HS-5 (cell line): ENCODE measurements around the gene CNTN4.

ENCODE experiments used
- DNase-seq: peaks from one replicate; pipeline ENCODE4 v3.0.0-alpha.2; 2012; ENCODE audit warnings: low read depth

Gene CNTN4

DNA sequence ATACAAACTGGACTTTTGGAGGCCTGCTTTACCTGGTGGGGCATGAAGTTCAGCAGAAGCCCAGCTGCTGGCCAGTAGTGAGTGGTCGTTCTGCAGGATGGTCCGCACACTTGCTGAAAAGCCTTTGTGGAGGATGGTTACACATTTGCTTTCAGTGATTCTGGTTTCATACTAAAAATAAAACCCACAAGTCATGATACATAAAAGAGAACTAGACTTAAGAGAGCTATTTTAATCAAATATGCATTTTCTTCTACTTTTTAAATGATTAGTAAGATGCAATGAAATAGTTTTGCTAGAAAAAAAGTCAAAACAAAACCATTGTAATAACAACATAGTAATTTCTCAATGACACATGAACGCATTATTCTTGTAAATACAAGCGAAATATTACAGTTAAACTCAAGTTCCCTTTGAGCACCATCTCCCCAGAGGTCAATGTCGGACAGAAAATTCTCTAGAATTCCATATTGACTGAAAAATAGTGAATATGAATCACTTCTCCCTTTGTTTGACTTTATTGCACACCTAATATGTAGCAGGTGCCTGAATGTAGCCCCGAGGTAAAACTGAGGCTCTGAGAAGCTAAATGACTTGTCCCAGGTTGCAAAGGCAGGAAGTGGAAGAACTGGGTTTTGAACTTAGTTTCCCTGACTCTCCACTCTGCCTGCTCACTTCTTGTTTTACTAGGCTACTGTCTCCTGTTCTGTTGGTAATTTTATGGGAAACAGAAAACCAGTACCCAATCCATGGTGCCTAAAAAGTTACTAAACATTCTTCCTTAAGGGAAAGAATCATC lies 1003.2 kb downstream of the CNTN4 start:
- DNase-seq = no peak

DNA sequence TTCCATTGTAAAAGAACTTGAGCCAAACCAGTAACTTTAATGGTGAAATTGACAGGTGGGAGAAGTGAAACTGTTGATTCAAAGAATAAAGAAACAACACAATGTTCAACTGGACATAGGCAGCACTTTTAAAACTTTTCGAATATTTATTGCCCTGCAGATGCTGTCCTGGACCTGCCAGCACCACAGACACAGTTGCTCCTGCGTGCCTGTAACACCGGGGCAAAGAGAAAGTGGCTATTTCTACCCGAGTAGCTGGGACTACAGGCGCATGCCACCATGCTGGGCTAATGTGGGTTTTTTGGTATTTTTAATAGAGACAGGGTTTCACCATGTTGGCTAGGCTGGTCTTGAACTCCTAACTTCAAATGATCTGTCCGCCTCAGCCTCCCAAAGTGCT lies 1004.1 kb downstream of the CNTN4 start:
- DNase-seq = no peak

DNA sequence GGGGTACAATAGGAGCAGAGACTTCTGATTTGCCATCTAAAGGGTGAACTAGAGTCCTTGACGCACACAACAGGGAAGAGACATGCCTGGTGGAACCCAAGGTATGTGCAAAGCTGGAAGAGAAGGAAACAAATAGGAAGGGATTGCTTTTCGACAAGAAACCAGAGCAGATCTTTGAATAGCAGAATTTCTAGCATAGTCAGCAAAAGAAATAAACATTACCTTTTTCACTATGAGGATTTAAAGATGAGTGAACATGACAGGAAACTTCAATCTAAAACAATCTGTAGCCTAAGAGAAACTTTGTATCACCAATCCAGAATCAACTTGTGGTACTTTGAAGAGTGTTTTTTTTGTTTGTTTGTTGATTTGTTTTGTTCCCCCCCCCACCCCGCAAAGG lies 1006.6 kb downstream of the CNTN4 start:
- no peak for DNase-seq

DNA sequence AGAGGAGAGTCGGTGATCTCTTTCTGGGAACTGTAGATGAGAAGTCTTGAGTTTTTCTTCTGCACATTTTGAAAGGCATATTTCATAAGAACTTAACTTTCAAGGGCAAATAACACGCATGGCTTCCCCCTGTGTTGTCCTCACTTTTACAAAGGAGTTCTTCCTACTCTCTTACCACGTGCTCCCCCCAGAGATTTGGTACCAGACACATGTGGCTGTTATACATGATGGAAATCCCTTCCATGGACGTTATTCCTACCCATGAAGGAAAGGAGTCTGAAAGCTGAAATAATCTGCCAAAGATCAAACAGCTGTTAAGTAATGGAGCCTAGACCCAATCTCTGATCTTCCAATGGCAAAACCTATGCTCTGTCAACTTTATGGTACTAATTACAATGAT lies 1007.1 kb downstream of the CNTN4 start:
- DNase-seq = no peak

DNA sequence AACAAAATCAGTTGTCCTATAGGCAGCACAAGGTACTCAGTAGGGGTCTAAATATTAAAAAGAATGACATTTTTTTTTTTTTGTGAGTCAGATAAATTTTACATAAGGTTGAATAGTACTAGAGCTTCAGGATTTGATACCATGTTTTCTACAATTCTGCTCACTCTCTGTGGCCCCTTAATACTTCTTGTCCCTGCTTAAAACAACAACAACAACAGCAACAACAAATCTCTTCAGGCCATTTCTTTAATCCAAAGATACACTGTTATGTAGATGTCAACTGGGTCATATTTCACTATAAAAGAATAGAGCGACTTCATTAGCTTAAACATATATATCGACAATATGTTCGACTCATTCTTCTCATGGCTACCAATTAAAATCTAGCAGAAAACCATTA lies 1008.5 kb downstream of the CNTN4 start:
- DNase-seq = no peak
